ENCODE results near the gene HSPB1. TPM values are rescaled to one million over a fixed set of nuclear protein-coding genes. Genes with fewer than 3 reads are reported as not detected.

HSPB1 gene
- polyA plus RNA-seq = 100 to 1,000 TPM in 2 of 4 donors, 10 to 100 TPM in 2; 68.3 to 253 (median 111) TPM
- long read RNA-seq, donor 1, transcript HSPB1-203 (2 exons, 1,455 nt) = minor isoform, 20 of 150 reads
- long read RNA-seq, donor 1, transcript HSPB1-201 (3 exons, 909 nt) = major isoform, 124 of 150 reads
- long read RNA-seq, donor 1, partial matches to known transcripts = 6 of 150 reads
- long read RNA-seq, donor 1, other reads (novel, unspliced or antisense) = 0 of 150 reads
- long read RNA-seq, donor 2, transcript HSPB1-203 (2 exons, 1,455 nt) = minor isoform, 10 of 46 reads
- long read RNA-seq, donor 2, transcript HSPB1-201 (3 exons, 909 nt) = major isoform, 36 of 46 reads
- long read RNA-seq, donor 2, partial matches to known transcripts = 0 of 46 reads
- long read RNA-seq, donor 2, other reads (novel, unspliced or antisense) = 0 of 46 reads
- long read RNA-seq, donor 3, transcript HSPB1-201 (3 exons, 909 nt) = major isoform, 114 of 140 reads
- long read RNA-seq, donor 3, transcript HSPB1-203 (2 exons, 1,455 nt) = minor isoform, 26 of 140 reads
- long read RNA-seq, donor 3, partial matches to known transcripts = 0 of 140 reads
- long read RNA-seq, donor 3, other reads (novel, unspliced or antisense) = 0 of 140 reads
- long read RNA-seq, donor 4, partial matches to known transcripts = 0 of 4 reads
- long read RNA-seq, donor 4, other reads (novel, unspliced or antisense) = 0 of 4 reads
- long read RNA-seq, donor 5, transcript HSPB1-201 (3 exons, 909 nt) = major isoform, 32 of 44 reads
- long read RNA-seq, donor 5, partial matches to known transcripts = 8 of 44 reads
- long read RNA-seq, donor 5, other reads (novel, unspliced or antisense) = 0 of 44 reads
- long read RNA-seq, donor 6, transcript HSPB1-203 (2 exons, 1,455 nt) = minor isoform, 8 of 104 reads
- long read RNA-seq, donor 6, transcript HSPB1-201 (3 exons, 909 nt) = major isoform, 96 of 104 reads
- long read RNA-seq, donor 6, partial matches to known transcripts = 0 of 104 reads
- long read RNA-seq, donor 6, other reads (novel, unspliced or antisense) = 0 of 104 reads
- long read RNA-seq, donor 7, transcript HSPB1-201 (3 exons, 909 nt) = major isoform, 3,443 of 3,652 reads
- long read RNA-seq, donor 7, transcript HSPB1-203 (2 exons, 1,455 nt) = minor isoform, 133 of 3,652 reads
- long read RNA-seq, donor 7, partial matches to known transcripts = 17 of 3,652 reads
- long read RNA-seq, donor 7, other reads (novel, unspliced or antisense) = 59 of 3,652 reads
- long read RNA-seq, donor 8, transcript HSPB1-201 (3 exons, 909 nt) = major isoform, 92 of 99 reads
- long read RNA-seq, donor 8, transcript HSPB1-203 (2 exons, 1,455 nt) = minor isoform, 7 of 99 reads
- long read RNA-seq, donor 8, partial matches to known transcripts = 0 of 99 reads
- long read RNA-seq, donor 8, other reads (novel, unspliced or antisense) = 0 of 99 reads
- long read RNA-seq, donor 9, transcript HSPB1-201 (3 exons, 909 nt) = major isoform, 42 of 44 reads
- long read RNA-seq, donor 9, partial matches to known transcripts = 0 of 44 reads
- long read RNA-seq, donor 9, other reads (novel, unspliced or antisense) = 0 of 44 reads
- long read RNA-seq, donor 10, transcript HSPB1-201 (3 exons, 909 nt) = major isoform, 281 of 332 reads
- long read RNA-seq, donor 10, transcript HSPB1-203 (2 exons, 1,455 nt) = minor isoform, 29 of 332 reads
- long read RNA-seq, donor 10, partial matches to known transcripts = 15 of 332 reads
- long read RNA-seq, donor 10, other reads (novel, unspliced or antisense) = 7 of 332 reads

DNA sequence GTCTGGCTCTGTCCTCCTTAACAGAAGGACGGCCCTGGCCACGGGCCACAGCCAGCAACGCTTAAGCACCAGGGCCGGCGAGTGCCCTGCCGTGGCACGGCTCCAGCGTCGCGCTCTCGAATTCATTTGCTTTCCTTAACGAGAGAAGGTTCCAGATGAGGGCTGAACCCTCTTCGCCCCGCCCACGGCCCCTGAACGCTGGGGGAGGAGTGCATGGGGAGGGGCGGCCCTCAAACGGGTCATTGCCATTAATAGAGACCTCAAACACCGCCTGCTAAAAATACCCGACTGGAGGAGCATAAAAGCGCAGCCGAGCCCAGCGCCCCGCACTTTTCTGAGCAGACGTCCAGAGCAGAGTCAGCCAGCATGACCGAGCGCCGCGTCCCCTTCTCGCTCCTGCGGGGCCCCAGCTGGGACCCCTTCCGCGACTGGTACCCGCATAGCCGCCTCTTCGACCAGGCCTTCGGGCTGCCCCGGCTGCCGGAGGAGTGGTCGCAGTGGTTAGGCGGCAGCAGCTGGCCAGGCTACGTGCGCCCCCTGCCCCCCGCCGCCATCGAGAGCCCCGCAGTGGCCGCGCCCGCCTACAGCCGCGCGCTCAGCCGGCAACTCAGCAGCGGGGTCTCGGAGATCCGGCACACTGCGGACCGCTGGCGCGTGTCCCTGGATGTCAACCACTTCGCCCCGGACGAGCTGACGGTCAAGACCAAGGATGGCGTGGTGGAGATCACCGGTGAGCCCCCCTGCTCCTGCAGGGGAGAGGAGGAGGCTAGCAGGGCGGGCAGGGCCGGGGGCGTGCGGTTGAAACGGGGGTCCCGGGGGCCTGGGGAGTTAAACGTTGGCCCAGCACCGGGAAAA, at the start of gene HSPB1:
Gene HSPB1, plus strand, starts transcription at position 327 of the 855 bp plus-strand sequence. Its CDS starts 40 bp downstream, at position 367.
- FAIRE-seq (no peak), DNase-seq (peak; percentile 74 to 83)
- H3K9me3 ChIP-seq (ENCODE audit: control insufficient read depth in 2 of 2, insufficient read depth in 1 of 2, low read depth in 1 of 2, low read length in 1 of 2) = no peaks in the 10 kb centered on the region
- H3K36me3 ChIP-seq (ENCODE audit: control insufficient read depth in 3 of 3, insufficient read depth in 2 of 3, low read depth in 1 of 3, low read length in 3 of 3) = peaks cover 0 to 12% (median 0%) of the 10 kb centered on the region in 3 donors
- peak within 1 kb of the TSS; percentile 60 to 89 (median 87) for H3K27ac ChIP-seq (ENCODE audit: low read depth in 1 of 3, low read length in 2 of 3)
- H3K4me3 ChIP-seq (ENCODE audit: low read depth in 1 of 3, low read length in 3 of 3) = peak within 1 kb of the TSS; percentile 64 to 88 (median 83)
- peaks cover 0 to 19% (median 5%) of the 10 kb centered on the region in 3 donors for H3K4me1 ChIP-seq (ENCODE audit: control insufficient read depth in 3 of 3, insufficient read depth in 2 of 3, low read depth in 1 of 3, low read length in 2 of 3)
- 1% methylated on average over 66 to 75 of the region's 75 CpGs for WGBS, 3 donors
- H3K27me3 ChIP-seq (ENCODE audit: control insufficient read depth in 3 of 3, insufficient read depth in 3 of 3, low read length in 3 of 3) = peaks cover 0 to 10% (median 0%) of the 10 kb centered on the region in 3 donors

DNA sequence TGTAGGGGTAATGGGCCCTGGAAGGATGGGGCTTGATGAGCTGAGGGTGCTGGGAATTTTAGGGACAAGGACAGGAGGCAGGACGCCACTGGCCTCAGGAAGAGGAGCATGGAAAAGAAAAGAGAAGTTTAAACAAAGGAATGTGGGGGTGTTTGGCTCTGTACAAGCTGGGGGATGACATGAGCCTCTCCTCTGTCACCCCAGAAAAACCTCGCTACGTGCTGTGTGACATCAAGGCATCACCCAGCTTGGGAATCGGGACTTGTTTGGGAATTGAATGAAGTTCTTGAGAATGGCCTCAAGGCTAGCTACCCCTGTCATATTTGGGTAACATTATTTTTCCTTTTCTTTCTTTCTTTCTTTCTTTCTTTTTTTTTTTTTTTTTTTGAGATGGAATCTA, 47.7 kb upstream of the HSPB1 start:
- H3K27me3 ChIP-seq (ENCODE audit: control insufficient read depth in 3 of 3, insufficient read depth in 3 of 3, low read length in 3 of 3) = peaks cover 0 to 22% (median 7%) of the 10 kb centered on the region in 3 donors
- no peak overlapping the region for H3K27ac ChIP-seq (ENCODE audit: low read depth in 1 of 3, low read length in 2 of 3)
- no peaks in the 10 kb centered on the region for H3K9me3 ChIP-seq (ENCODE audit: control insufficient read depth in 2 of 2, insufficient read depth in 1 of 2, low read depth in 1 of 2, low read length in 1 of 2)
- FAIRE-seq (no peak), DNase-seq (no peak)
- WGBS, 3 donors = 80 to 85% (median 84%) methylated on average over 4 of the region's 4 CpGs
- no peaks in the 10 kb centered on the region for H3K4me1 ChIP-seq (ENCODE audit: control insufficient read depth in 3 of 3, insufficient read depth in 2 of 3, low read depth in 1 of 3, low read length in 2 of 3)
- H3K36me3 ChIP-seq (ENCODE audit: control insufficient read depth in 3 of 3, insufficient read depth in 2 of 3, low read depth in 1 of 3, low read length in 3 of 3) = no peaks in the 10 kb centered on the region
- H3K4me3 ChIP-seq (ENCODE audit: low read depth in 1 of 3, low read length in 3 of 3) = no peak overlapping the region

DNA sequence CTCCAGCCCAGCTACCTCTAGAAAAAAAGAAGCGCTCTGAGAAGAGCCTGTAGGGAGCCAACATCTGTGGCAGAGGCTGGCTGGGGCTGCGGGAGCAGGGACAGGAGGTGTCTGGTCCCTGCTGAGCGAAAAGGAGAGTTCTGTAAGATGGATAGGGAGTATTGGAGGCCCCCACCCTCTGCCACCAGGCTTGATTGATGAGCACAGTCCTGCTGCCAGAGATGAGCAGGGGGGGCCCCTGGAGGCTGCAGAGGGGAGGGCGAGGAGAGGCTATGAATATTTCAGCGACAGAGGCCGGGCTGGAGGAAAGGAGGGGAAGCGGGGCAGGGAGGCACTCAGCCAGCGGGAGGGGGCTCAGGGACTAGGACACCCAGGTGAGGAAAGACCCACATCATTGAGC, 44.5 kb upstream of the HSPB1 start:
- FAIRE-seq (no peak), DNase-seq (no peak)
- no peak overlapping the region for H3K27ac ChIP-seq (ENCODE audit: low read depth in 1 of 3, low read length in 2 of 3)
- H3K9me3 ChIP-seq (ENCODE audit: control insufficient read depth in 2 of 2, insufficient read depth in 1 of 2, low read depth in 1 of 2, low read length in 1 of 2) = no peaks in the 10 kb centered on the region
- H3K4me3 ChIP-seq (ENCODE audit: low read depth in 1 of 3, low read length in 3 of 3) = no peak overlapping the region
- peaks cover 0 to 39% (median 11%) of the 10 kb centered on the region in 3 donors for H3K27me3 ChIP-seq (ENCODE audit: control insufficient read depth in 3 of 3, insufficient read depth in 3 of 3, low read length in 3 of 3)
- WGBS, 3 donors = 38 to 56% (median 51%) methylated on average over 7 to 8 of the region's 8 CpGs
- no peaks in the 10 kb centered on the region for H3K4me1 ChIP-seq (ENCODE audit: control insufficient read depth in 3 of 3, insufficient read depth in 2 of 3, low read depth in 1 of 3, low read length in 2 of 3)
- H3K36me3 ChIP-seq (ENCODE audit: control insufficient read depth in 3 of 3, insufficient read depth in 2 of 3, low read depth in 1 of 3, low read length in 3 of 3) = no peaks in the 10 kb centered on the region

DNA sequence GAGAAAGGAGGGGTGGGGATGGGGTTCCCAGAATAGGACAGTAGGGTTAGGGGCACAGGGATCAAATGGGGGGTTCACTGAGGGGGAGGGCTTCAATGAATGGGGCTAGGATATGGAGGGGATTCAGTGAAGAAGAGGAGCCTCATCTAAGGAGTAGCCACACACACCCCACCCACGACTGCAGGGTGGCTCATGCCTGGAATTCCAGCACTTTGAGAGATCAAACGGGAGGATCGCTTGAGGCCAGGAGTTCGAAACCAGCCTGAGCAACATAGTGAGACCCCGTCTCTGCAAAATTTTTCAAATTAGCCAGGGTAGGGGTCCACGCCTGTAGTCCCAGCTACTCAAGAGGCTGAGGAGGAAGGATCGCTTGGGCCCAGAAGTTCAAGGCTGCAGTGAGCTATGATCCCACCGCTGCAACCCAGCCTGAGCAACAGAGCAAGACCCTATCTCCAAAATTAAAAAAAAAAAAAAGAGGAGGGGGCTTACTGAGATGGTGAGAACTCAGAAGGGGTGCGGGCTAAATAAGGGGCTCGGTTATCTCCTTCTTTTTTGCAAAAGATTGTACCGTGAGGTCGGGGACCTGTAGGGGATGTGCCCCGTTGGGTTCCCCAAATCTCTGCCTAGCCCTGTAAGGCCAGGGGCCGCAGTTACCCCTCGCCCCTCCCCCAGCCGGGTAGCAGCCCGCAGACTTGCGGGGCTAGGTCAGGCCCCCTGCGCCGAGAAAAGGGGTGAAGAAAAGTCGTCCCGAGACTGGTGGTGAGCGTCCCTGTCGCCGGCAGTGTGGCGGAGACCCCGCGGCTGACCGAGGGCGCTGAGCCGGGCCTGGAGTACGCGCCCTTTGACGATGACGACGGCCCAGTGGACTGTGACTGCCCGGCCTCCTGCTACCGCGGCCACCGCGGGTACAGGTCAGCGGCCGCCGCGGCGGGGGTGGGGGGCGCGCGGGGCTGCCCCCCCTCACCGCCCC, 43.1 kb upstream of the HSPB1 start:
- Histone ChIP-seq H3K4me1 (ENCODE audit: control insufficient read depth in 3 of 3, insufficient read depth in 2 of 3, low read depth in 1 of 3, low read length in 2 of 3) (no peaks in the 10 kb centered on the region), H3K9me3 (ENCODE audit: control insufficient read depth in 2 of 2, insufficient read depth in 1 of 2, low read depth in 1 of 2, low read length in 1 of 2) (no peaks in the 10 kb centered on the region), H3K4me3 (ENCODE audit: low read depth in 1 of 3, low read length in 3 of 3) (no peak overlapping the region), H3K36me3 (ENCODE audit: control insufficient read depth in 3 of 3, insufficient read depth in 2 of 3, low read depth in 1 of 3, low read length in 3 of 3) (no peaks in the 10 kb centered on the region), H3K27ac (ENCODE audit: low read depth in 1 of 3, low read length in 2 of 3) (no peak overlapping the region), H3K27me3 (ENCODE audit: control insufficient read depth in 3 of 3, insufficient read depth in 3 of 3, low read length in 3 of 3) (peaks cover 0 to 42% (median 11%) of the 10 kb centered on the region in 3 donors)
- no peak for FAIRE-seq
- WGBS, 3 donors = 15 to 21% (median 18%) methylated on average over 34 to 50 of the region's 50 CpGs
- no peak for DNase-seq

GRCh38 chr7:76260171-76260703, 42.2 kb upstream of the HSPB1 start:
- H3K27ac ChIP-seq (ENCODE audit: low read depth in 1 of 3, low read length in 2 of 3) = no peak overlapping the region
- no peaks in the 10 kb centered on the region for H3K36me3 ChIP-seq (ENCODE audit: control insufficient read depth in 3 of 3, insufficient read depth in 2 of 3, low read depth in 1 of 3, low read length in 3 of 3)
- no peak overlapping the region for H3K4me3 ChIP-seq (ENCODE audit: low read depth in 1 of 3, low read length in 3 of 3)
- peaks cover 0 to 39% (median 11%) of the 10 kb centered on the region in 3 donors for H3K27me3 ChIP-seq (ENCODE audit: control insufficient read depth in 3 of 3, insufficient read depth in 3 of 3, low read length in 3 of 3)
- DNase-seq (no peak), FAIRE-seq (no peak)
- no peaks in the 10 kb centered on the region for H3K9me3 ChIP-seq (ENCODE audit: control insufficient read depth in 2 of 2, insufficient read depth in 1 of 2, low read depth in 1 of 2, low read length in 1 of 2)
- no peaks in the 10 kb centered on the region for H3K4me1 ChIP-seq (ENCODE audit: control insufficient read depth in 3 of 3, insufficient read depth in 2 of 3, low read depth in 1 of 3, low read length in 2 of 3)
- 4 to 10% (median 6%) methylated on average over 15 to 28 of the region's 28 CpGs for WGBS, 3 donors

- DNase-seq (no peak), FAIRE-seq (no peak)
- Histone ChIP-seq H3K4me1 (ENCODE audit: control insufficient read depth in 3 of 3, insufficient read depth in 2 of 3, low read depth in 1 of 3, low read length in 2 of 3) (no peaks in the 10 kb centered on the region), H3K4me3 (ENCODE audit: low read depth in 1 of 3, low read length in 3 of 3) (no peak overlapping the region), H3K27me3 (ENCODE audit: control insufficient read depth in 3 of 3, insufficient read depth in 3 of 3, low read length in 3 of 3) (peaks cover 0 to 39% (median 11%) of the 10 kb centered on the region in 3 donors), H3K36me3 (ENCODE audit: control insufficient read depth in 3 of 3, insufficient read depth in 2 of 3, low read depth in 1 of 3, low read length in 3 of 3) (no peaks in the 10 kb centered on the region), H3K9me3 (ENCODE audit: control insufficient read depth in 2 of 2, insufficient read depth in 1 of 2, low read depth in 1 of 2, low read length in 1 of 2) (no peaks in the 10 kb centered on the region), H3K27ac (ENCODE audit: low read depth in 1 of 3, low read length in 2 of 3) (no peak overlapping the region)
- WGBS, 3 donors = 85 to 89% (median 87%) methylated on average over 7 to 11 of the region's 11 CpGs
These were observed 41.1 kb upstream of the HSPB1 start for GRCh38 chr7:76261329-76261728.

All from small intestine (tissue), 16 donors.